AG09319 (cell line): ENCODE data around the gene CTNNA3.

Source experiments
- DNase-seq: peaks from one replicate; pipeline ENCODE4 v3.0.0-alpha.2; 2010; ENCODE audit warnings: low read depth; ENCODE audit errors: extremely low read depth
- CTCF ChIP-seq: IDR thresholded peaks from 2 replicates; pipeline ENCODE4 v1.5.1; 2011; ENCODE audit warnings: low read depth, mild to moderate bottlenecking, inconsistent platforms, low read length, moderate library complexity

CTNNA3 gene

GRCh38 chr10:66813122-66813521 lies 882.9 kb downstream of the CTNNA3 start:
- DNase-seq, result no peak
- no peak for TF ChIP-seq CTCF

GRCh38 chr10:66811211-66811610 lies 884.8 kb downstream of the CTNNA3 start:
- no peak for TF ChIP-seq CTCF
- DNase-seq, result no peak

- no peak for TF ChIP-seq CTCF
- DNase-seq, result no peak
Observed at GRCh38 chr10:66809402-66809801, 886.6 kb downstream of the CTNNA3 start.

GRCh38 chr10:66805612-66806011 lies 890.4 kb downstream of the CTNNA3 start:
- TF ChIP-seq CTCF, result no peak
- DNase-seq, result no peak

GRCh38 chr10:66804962-66805361 lies 891.0 kb downstream of the CTNNA3 start:
- no peak for DNase-seq
- no peak for TF ChIP-seq CTCF

- TF ChIP-seq CTCF, result no peak
- DNase-seq, result no peak
Observed at GRCh38 chr10:66803174-66803573, 892.8 kb downstream of the CTNNA3 start.

- DNase-seq, result no peak
- no peak for TF ChIP-seq CTCF
Observed at GRCh38 chr10:66799474-66799873, 896.5 kb downstream of the CTNNA3 start.
